ENCODE results near the gene CLDN11.

The CLDN11 gene

DNA sequence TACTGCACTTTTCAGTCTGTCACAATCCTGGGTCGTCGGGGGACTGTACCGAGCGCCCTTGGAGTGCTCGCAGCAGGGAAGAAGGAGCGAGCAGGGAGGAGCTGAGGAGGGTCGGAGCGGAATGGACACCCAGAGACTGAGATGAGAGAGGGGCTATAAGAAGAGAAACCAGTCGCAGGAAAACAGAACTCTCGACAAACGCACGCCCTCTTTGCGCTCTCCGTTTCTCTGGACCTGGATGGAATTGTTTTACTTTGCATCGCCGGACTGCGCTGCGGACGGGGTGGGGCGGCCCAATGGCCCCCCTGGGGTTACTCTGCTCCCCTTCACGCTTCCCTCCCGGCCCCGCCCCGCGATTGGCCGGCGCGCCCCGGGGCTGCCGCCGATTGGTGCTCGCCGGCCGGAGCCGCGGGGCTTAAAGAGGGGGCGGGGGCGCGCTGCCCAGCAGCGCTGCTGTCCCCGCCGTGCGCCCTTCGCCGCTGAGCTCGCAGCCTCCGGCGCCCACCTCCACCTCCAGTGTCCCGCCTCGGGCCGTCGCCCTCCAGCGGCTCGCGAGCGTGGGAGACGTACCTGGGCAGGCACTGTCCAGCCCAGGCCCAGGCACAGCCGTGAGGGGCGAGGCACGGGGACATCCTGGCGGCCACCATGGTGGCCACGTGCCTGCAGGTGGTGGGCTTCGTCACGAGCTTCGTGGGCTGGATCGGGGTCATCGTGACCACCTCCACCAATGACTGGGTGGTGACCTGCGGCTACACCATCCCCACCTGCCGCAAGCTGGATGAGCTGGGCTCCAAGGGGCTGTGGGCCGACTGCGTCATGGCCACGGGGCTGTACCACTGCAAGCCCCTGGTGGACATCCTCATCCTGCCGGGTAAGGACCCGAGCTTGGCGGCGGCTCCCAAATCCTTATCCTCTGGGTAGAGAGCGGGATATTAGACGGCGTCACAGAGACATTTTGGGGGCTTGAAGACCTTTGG lies at the start of gene CLDN11:
Gene CLDN11 (plus strand): TSS at position 447 of the 977 bp plus-strand sequence. CDS start 199 bp downstream, at position 646.
- no peak for DNase-seq

DNA sequence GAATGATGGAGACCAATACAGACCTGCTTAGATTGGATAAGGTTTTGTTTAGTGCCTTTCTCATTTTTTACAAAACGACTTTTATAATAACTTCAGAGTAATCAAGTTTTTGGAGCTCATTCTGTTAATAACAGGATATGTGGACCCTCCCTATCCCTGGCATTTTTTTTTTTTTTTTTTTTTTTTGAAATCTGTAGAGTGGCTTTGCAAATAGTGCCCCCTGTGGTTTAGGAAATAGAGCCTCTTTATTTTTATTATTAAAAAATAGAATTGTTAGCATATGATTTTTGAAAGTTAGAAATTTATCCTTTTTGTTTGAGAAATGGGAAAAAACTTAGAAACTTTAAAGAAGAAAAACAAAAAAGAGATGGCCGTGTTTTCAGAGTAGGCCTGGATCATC lies 49.7 kb upstream of the CLDN11 start:
- DNase-seq = no peak

DNA sequence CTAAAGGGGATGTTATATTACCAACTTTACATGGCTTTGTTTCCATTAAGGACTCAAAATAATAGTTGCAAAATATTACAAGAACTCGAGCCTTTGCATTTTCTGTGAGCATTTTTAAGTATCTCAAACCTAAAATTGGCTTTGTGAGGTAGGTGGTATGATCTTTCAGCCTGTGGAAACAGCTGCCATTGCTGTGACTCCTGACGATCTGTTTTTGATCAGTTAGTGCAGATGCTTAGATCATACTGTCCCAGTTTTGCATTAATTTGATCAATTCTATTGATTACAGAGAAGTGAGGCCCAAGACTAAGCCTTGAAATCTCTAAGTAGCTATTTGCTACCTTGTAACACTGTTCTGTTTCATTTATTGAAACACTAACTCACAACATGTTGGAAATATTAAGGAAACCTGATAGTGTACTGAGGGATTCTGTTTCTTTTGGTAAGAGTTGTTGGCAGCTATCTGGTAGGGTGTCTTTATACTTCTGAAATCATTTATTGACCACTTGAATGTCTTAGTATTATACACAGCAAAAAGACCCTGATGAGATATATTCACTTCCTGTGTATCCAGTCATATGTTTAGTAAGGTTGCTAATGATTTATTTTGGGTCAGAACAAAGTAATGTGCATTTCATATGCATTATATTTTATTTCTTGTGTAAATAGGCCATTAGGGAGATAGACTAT lies 46.3 kb upstream of the CLDN11 start:
- DNase-seq = no peak

DNA sequence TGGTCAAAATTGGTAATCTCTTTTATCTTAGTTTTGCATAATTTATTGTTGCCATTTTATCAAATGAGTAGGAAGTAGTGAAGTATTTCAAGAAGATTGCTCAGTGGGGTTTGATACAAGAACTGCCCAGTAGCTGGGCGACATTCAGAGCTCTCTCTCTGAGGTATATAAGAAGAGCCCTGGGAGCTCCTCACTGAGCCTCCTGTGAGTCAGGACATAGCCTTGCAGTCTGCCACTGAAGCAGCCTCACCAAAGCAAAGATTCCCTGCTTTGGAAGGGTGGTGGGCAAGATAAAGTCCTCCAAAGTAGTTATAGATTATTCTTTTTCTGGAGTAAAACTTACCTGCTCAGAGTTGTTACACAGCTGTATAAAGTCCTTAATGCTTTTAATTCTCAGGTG lies 35.1 kb upstream of the CLDN11 start:
- no peak for DNase-seq

DNA sequence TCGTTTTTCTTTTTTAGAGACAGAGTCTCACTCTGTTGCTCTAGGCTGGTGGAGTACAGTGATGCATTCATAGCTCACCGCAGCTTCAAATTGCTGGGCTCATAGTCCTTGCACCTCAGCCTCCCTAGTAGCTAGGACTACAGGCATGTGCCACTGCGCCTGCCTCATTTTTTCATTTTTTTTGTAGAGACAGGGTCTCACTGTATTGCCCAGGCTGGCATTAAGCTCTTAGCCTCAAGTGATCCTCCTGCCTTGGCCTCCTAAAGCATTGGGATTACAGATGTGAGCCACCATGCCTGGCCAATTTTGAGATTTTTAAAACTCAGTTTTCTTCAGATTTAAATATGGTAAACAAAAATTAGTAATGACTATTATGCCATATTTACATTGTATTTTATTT lies 32.2 kb upstream of the CLDN11 start:
- DNase-seq = no peak

DNA sequence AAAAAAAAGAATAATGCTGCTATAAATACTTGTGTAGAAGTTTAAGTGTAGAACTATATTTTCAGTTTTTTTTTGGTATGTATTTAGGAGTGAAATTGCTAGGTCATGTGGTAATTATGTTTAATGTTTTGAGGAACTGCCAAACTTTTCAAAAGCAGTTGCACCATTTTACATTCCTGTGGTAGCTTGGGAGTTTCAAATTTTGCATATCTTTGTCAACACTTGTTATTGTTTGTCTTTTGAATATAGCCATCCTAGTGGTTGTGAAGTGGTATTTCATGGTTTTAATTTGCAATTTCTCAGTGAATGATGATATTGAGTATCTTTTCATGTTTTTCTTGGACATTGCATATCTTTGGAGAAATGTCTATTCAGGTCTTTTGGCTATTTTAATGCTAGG lies 30.7 kb upstream of the CLDN11 start:
- DNase-seq = no peak

DNA sequence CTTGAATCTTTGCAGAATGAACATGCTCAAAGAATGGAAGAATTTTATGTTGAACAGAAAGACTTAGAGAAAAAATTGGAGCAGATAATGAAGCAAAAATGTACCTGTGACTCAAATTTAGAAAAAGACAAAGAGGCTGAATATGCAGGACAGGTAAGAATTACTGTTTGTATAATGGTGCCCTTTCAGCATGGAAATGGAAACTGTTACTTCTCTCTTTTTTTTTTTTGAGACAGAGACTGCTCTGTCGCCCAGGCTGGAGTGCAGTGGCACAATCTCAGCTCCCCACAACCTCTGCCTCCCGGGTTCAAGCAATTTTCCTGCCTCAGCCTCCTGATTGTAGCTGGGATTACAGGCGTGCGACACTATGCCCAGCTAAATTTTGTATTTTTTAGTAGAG lies 27.6 kb upstream of the CLDN11 start:
- DNase-seq = no peak

DNA sequence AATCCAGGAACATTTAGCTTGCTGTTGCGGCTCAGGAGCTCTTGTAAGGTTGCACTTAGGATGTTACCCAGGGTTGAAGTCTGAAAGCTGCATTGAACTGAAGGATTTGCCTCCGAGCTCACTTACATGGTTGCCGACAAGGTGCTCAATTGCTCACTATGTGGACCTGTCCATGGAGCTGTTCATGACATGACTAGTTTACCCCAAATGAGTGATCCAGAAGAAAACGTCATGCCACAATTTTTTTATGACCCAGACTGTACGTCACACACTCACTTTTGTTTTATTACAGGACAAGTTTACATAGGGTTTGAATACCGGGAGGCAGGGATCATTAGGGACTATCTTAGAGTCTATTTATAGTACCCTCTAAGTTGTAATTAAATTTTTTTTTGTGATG lies 21.0 kb upstream of the CLDN11 start:
- no peak for DNase-seq

DNA sequence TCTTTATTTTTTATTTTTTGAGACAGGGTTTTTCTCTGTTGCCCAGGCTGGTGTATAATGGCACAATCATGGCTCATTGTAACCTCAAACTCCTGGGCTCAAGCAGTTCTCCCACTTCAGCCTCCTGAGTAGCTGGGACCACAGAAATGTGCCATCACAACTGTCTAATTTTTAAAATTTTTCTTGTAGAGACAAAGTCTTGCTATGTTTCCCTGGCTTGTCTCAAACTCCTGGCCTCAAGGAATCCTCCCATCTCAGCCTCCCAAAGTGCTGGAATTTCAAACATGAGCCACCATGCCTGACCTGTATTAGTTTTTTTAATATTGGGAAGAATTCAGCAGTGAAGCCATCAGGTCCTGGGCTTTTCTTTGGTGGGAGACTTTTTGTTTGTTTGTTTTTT lies 13.6 kb upstream of the CLDN11 start:
- DNase-seq = no peak

DNA sequence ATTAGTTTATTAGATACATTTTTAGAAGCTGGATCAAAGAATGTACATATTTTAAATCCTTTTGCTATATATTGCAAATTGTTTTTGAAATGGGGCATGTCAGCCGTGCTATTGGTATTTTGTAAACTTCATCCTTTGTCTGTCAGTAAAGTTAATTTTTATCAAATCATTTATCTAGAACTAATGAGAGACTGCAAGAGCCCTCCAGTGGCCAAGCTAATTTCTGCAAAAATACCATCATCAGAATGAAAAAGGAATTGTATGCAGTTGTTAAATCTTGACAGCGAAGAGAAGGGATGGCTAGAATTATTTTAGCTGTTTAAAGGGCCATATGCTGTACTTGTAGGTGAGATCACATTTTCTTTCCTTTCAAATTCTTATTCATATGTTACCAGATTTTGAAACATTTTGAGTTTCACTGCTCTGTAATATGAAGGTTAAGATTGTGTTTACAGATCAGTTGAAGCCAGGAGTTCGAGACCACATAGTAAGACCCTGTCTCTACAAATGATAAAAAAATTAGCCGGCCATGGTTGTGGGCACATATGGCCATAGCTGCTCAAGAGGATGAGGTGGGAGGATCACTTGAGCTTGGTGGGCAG lies 8.1 kb upstream of the CLDN11 start:
- no peak for DNase-seq

DNA sequence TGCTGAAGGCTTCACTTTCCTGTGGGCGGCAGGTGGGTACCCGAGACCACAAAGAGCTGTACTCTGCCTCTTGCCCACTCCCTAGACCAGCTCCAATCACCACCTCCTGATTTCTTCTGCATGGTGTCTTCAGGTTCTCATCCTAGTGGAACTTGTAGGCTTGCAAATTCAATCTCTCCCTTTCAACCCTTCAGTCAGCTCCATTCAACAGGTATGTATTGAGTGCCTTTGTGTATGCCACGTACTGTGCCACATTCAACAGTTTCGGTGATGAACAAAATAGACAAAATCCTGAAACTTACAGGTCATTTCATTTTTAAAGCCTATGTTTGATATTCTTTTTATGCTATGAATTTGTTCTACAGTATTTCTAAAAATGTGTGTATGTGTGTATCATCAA lies 5.4 kb upstream of the CLDN11 start:
- DNase-seq = no peak

DNA sequence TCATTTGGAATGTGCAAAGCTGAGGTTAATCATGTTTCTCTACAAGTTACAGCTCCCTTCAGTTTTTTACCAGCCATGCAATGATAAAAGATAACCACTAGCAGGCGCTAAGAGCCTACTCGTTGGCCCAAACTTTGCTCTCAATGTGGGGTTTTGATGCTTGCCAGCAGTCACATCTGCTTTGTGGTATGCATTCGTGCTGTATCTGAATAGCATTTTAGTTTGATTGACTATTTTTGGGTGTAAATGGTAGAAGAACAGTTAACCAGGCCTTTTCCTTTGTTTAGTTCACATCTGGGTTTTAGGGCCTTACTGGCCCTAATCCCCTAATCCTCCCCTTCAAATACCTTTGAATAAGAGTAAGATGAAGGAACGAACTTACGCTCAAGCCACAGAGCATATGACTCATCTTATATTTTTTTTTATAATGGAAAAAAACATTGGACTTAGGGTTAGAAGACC lies 4.4 kb upstream of the CLDN11 start:
- peak in 1 of 2 experiments; percentile 31 for DNase-seq

DNA sequence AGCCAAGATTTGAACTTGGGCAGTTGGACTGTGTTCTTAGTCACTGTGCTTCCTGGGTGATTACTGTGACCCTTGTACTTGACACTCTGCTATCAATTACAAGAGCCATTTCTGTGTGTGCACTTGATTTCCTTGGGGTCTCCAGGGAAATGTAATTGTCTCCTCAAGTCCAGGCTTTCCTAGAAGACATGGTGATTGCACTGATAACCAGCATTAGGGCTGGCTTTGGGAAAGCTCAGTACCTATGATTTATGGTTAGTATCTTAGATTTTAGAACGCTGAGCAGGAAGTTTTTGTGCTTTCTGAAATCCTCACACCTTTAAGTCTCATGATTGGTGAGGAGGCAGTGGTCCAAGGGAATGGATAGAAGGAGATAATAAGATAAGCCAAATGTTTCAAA lies 1.6 kb upstream of the CLDN11 start:
- DNase-seq = no peak

DNA sequence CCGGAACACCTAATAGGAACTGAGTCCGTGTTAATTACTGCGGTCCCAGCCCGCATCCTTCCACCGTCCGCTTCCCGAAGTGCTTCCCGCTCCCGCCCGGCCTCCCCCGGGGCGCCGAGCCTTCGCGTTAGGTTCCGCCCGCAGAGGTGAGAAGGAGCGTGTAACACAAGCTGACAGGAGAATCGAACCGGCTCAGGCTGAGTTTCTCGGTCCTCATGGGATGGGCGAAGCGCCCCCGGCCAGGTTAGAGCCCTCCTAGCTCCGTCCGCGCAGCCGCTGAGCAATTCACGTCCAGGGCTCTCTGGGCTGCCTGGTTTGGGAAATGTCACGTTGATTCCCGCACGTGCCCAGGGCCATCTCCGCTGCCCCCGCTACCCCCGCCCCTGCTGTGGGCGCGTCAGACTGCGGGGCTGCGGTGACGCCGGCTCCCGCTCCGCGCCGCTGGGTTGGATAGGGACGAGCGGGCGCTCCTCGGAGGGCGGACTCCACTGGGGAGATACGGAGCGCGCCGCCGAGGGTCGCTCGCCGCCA lies 954 bp downstream of the CLDN11 start:
- DNase-seq = peak in 1 of 2 experiments; percentile 28

DNA sequence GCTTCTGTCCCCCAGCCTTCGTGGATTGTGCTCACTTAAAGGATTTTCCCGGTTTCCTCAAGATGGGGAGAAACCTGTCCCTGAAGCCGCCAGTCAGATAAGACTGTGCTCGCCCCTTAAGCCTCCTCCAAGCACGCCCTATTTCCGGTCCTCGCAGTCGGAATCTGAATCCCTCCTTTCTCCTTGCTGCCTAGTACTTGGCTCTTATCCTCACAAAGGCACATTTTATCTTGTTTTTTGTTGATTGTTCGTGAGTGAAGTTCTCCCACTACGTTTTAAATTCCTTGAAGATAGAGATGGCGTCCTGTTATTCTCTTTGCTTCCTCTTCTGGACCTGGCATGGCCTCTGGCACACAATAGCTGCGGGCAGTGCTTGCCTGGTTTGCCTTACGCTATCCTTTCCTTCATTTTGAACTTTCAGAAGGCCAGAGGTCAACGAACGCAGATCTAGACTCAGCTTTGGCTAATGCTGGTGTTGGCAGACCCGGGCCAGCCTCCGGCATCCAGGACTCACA lies 1.7 kb downstream of the CLDN11 start:
- DNase-seq = no peak

DNA sequence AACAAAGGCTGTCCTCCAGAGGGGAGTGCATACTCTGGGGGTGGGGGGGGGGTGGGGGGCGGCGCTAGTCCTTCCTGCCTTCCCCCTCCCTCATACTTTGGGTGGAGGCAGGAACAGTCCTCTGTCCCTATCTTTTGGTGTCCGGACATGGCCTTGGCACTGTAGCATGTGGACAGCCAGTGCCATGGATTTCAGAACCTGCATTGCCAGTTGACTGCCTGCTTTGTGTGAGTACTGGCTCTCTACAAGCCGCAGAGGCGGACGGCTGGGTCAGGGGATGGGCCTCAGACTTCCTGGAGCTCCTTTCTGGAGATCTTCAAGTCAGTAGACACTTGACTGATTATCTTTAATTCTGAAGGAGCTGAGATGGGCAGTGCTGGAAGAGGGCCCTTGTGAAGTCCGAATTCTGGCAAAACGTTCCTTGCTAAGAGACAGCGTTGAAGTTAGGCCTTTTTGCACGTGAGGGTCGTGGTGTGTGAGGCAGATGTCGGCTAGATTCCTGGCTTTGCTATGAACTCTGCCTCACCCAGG lies 2.5 kb downstream of the CLDN11 start:
- no peak for DNase-seq

DNA sequence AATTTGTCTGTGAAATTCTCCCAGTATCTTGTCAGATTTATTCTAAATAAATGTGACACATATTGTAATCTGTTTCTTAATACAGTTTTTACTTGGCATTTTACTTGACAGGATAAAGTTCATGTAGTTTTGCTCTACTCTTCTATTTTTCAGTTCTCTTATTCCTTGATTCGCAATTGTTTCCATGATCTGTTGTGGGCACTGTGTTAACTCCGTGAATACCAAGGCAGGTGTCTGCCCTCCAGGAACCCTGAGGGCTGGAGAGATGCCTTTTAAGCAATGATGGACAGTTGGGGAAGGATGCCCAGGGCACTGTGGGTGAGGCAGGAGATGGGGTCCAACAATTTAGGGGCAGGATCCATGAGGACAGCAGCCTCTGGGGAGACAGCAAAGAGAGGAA lies 3.1 kb downstream of the CLDN11 start:
- DNase-seq = no peak

DNA sequence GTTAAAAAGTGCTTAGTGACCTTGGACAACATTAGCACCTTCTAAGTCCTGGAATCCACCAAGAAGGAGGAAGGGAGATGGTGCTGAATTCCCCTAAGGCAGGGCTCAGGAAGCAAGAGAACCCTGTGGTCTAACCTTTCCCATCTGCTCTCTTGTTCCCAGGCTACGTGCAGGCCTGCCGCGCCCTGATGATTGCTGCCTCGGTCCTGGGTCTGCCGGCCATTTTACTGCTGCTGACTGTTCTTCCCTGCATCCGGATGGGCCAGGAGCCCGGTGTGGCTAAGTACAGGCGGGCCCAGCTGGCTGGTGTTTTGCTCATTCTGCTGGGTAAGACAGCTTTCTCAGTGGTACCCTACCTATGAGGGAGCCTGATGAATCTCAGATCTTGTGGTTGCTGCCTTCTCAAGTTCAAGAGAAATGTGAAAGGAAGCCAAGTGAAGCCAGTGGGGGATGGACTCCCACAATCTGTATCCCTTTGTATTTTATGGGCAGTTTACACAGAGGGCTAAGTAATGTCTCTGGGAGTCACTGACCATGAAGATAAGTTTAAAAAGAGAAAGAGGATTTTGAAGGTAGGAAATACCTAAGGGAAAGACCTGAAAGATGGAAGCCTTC lies 4.4 kb downstream of the CLDN11 start:
- DNase-seq = no peak

DNA sequence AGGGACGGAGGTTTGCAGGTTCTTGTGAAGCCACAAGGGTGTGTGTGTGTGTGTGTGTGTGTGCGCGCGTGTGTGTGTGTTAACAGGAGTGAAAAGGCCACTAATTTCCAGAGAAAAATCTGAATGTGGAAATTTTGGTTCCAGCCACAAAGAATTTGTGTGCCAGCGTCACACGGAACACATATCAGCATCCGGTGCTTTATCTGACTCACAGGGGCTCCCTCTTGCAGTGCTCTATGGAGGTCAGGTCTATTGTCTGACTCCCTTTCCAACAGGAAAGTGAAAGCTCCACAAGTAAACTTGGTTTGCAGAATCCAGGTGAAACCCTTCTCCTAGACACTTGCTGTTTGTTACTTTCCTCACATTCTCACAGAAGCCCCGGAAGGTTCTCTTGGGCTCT lies 6.2 kb downstream of the CLDN11 start:
- no peak for DNase-seq

DNA sequence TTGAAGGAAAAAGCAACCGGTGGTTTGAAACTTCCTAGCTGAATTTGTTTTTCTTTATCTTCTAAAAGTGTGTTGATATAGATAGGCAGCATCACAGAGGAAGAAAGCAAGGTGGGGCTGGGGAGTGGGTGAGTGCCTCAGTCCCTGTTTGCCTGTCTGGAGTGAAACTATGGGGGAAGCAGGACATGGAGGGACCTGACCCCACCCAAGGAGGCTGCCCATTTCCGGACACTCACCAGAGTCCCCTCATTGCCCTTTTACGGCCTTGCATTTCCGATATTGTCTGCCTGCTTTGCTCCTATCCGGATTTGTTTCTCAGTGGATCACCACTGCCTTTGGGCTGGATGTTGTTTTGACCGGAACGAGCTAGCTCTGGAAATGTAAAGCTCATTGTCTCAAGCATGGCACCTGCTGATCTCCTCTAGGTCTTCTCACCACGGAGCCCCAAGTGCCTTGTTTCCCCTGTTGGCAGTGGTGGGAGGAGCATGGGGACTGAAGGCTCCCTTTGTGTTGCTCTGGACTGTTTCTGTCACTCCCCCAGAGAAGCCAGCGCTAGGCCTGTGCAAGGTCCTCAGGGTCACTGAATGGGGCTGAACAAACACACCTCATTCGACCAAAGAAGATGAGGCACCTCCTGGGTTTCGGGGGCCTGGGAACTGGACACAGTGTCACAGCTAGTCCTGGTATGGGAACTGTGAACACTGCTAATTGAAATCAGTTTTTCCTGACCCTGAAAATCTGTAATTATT lies 7.0 kb downstream of the CLDN11 start:
- no peak for DNase-seq

DNA sequence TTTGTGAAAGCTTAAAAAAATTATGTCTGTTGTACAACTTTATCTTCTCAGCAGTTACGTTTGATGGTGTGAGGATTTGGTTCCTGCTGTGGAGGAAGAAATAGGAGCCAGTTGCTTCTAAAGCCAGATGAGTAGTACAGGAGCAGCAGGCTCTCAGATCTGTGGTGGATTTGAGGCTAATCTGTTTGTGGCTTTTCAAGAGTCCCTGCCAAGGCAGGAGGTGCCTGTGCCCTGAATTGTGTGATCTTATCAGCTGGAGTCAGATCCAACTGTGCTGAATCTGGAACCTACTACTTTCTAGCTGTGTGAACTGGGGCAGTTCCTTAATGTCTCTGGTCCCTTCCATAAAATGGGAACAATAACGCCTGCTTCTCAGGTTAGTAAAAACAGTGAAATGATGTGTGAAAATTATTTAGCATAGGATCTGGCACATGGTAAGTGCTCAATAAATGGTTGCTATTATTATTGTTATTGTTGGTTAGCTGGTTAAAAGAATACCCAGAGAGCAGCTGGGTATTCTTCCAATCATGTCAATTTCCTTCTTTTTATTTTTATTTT lies 7.7 kb downstream of the CLDN11 start:
- no peak for DNase-seq

All from activated CD4-positive, alpha-beta T cell treated with anti-CD3 and anti-CD28 coated beads, Interleukin-2, amount 50 U/mL, for 48 hours (primary cell).